ENCODE results near the gene DECR2. TPM values are rescaled to one million over a fixed set of nuclear protein-coding genes. Genes with fewer than 3 reads are reported as not detected.

DECR2 gene
- total and polyA plus RNA-seq, 3 experiments from 2014 or later, result 3.9 to 7.9 (median 6.8) TPM

DNA sequence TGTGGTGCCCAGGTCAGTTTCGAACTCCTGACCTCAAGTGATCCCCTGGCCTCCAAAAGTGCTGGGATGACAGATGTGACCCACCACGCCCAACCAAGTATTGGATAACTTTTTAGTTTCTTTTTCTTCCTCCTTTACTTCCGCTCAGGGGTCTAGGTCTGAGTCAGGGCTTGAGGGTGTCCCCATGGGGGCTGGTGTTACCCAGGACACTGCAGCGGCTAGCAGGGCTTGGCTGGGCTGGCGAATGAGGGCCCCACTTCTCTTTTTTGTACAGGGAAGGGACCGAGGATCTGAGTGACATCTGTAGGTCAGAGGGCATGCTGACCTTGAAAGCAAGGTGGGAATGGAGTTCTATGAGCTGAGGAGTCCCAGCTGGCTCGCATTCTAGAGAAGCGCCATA lies 48.7 kb downstream of the DECR2 start:
- H3K4me1 ChIP-seq (ENCODE audit: insufficient read depth, low read length), result no peaks in the 10 kb centered on the region
- Mint-ChIP-seq H3K9me3 (no peaks in the 10 kb centered on the region), H3K36me3 (no peaks in the 10 kb centered on the region), H3K27me3 (no peaks in the 10 kb centered on the region), H3K27ac (peak overlapping the region in 3 of 8 donors; percentile 11 to 54 (median 41)), H3K4me3 (no peak overlapping the region), H3K4me1 (peaks cover 5 to 16% (median 6%) of the 10 kb centered on the region in 3 donors)
- no peak overlapping the region for H3K4me3 ChIP-seq (ENCODE audit: low read length)
- DNase-seq, result no peak
- H3K27ac ChIP-seq (ENCODE audit: low read depth, low read length), result no peak overlapping the region
- no peaks in the 10 kb centered on the region for H3K36me3 ChIP-seq (ENCODE audit: insufficient read depth, low read length)
- no peaks in the 10 kb centered on the region for H3K9me3 ChIP-seq (ENCODE audit: low read length)
- no peaks in the 10 kb centered on the region for H3K27me3 ChIP-seq (ENCODE audit: insufficient read depth, low read length, poor library complexity, severe bottlenecking)
- ChIA-PET CTCF (no interaction called here), POLR2A (no interaction called here)

DNA sequence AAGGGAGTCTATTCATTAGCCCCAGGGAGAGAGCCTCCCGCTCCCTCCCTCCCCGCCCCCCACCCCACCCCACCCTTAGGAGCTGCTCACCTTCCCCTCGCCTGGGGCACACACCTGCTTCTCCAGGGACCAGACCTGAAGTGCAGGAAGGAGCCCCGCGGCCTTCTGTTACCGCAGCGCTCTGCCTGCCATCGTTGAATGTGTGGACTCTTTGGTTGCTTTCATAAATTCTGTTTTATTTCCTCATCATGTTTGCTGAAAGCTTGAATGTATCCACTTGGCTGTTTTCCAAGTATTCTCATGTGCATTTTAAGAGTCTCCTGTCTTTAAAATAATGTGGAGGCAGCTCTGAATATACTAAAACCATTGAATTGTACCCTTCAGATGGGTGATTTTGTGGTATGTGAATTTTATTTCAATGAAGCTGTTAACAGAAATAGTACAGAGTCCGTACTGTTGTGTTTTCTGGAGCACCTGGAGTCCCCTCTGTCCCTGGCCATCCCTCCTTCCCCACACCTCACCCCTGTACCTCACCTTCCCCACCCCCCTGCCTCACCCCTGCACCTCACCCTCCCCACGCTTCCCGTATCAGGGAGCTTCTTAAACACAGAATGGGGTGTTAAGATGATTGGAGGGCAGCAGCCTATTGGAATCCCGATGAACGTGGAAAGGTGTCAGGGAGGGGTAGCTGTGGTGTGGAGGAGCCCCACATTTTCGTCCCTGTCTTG lies 49.3 kb downstream of the DECR2 start:
- H3K4me3 Mint-ChIP-seq, result no peak overlapping the region
- POLR2A ChIA-PET, result no interaction called here
- CTCF ChIA-PET, result no interaction called here

DNA sequence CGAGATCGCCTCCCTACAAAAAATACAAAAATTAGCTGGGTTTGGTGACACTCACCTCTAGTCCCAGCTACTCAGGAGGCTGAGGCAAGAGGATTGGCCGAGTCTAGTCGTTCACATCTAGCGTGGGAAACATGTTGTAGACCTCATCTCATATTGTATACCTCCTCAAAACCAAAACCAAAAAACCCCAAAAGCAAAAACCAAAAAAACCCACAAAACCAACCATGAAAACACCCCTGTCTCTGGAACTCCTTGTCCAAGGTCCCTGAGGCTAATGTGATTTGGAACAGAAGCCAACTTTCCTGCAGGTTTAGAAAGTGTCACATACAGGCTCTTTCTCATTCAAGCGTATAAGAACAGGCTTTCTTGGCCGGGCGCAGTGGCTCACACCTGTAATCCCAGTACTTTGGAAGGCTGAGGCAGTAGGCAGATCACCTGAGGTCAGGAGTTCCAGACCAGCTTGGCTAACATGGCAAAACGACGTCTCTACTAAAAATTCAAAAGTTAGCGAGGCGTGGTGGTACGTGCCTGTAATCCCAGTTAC lies 52.8 kb downstream of the DECR2 start:
- H3K27me3 ChIP-seq (ENCODE audit: insufficient read depth, low read length, poor library complexity, severe bottlenecking), result no peaks in the 10 kb centered on the region
- no peaks in the 10 kb centered on the region for H3K9me3 Mint-ChIP-seq
- no peak overlapping the region for H3K4me3 Mint-ChIP-seq
- peak overlapping the region in 2 of 8 donors; percentile 1 to 58 for H3K27ac Mint-ChIP-seq
- no peaks in the 10 kb centered on the region for H3K9me3 ChIP-seq (ENCODE audit: low read length)
- H3K4me3 ChIP-seq (ENCODE audit: low read length), result no peak overlapping the region
- POLR2A ChIA-PET, result no interaction called here
- no peak for DNase-seq
- H3K27me3 Mint-ChIP-seq, result no peaks in the 10 kb centered on the region
- no peaks in the 10 kb centered on the region for H3K36me3 ChIP-seq (ENCODE audit: insufficient read depth, low read length)
- no peak overlapping the region for H3K27ac ChIP-seq (ENCODE audit: low read depth, low read length)
- H3K36me3 Mint-ChIP-seq, result peaks cover 0 to 2% (median 0%) of the 10 kb centered on the region in 3 donors
- peaks cover 11 to 21% (median 20%) of the 10 kb centered on the region in 3 donors for H3K4me1 Mint-ChIP-seq
- no peaks in the 10 kb centered on the region for H3K4me1 ChIP-seq (ENCODE audit: insufficient read depth, low read length)
- CTCF ChIA-PET, result no interaction called here

More for the DNA sequence above, 49.3 kb downstream of the DECR2 start:
- Mint-ChIP-seq H3K27me3 (no peaks in the 10 kb centered on the region), H3K4me1 (peaks cover 5 to 16% (median 6%) of the 10 kb centered on the region in 3 donors), H3K36me3 (no peaks in the 10 kb centered on the region), H3K9me3 (no peaks in the 10 kb centered on the region), H3K27ac (peak overlapping the region in 1 of 8 donors; percentile 74)
- no peaks in the 10 kb centered on the region for H3K36me3 ChIP-seq (ENCODE audit: insufficient read depth, low read length)
- H3K27me3 ChIP-seq (ENCODE audit: insufficient read depth, low read length, poor library complexity, severe bottlenecking), result no peaks in the 10 kb centered on the region
- no peak for DNase-seq
- H3K4me1 ChIP-seq (ENCODE audit: insufficient read depth, low read length), result no peaks in the 10 kb centered on the region
- no peak overlapping the region for H3K4me3 ChIP-seq (ENCODE audit: low read length)
- H3K27ac ChIP-seq (ENCODE audit: low read depth, low read length), result no peak overlapping the region
- no peaks in the 10 kb centered on the region for H3K9me3 ChIP-seq (ENCODE audit: low read length)

DNA sequence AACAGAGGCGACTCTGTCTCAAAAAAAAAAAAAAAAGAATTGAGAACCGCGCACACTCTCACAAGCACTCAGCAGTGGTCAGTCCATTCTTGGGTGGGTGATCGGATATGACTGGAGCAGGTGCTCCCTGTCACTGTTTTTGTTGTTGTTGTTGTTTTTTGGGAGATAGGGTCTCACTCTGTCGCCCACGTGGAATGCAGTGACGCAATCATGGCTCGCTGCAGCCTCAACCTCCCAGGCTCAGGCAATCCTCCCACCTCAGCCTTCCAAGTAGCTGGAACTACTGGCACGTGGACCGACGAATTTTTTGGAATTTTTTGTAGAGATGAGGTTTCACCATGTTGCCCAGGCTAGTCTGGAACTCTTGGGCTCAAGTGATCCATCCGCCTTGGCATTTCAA lies 53.8 kb downstream of the DECR2 start:
- Histone ChIP-seq H3K4me3 (ENCODE audit: low read length) (no peak overlapping the region), H3K36me3 (ENCODE audit: insufficient read depth, low read length) (no peaks in the 10 kb centered on the region), H3K4me1 (ENCODE audit: insufficient read depth, low read length) (no peaks in the 10 kb centered on the region), H3K9me3 (ENCODE audit: low read length) (no peaks in the 10 kb centered on the region), H3K27me3 (ENCODE audit: insufficient read depth, low read length, poor library complexity, severe bottlenecking) (no peaks in the 10 kb centered on the region), H3K27ac (ENCODE audit: low read depth, low read length) (no peak overlapping the region)
- ChIA-PET POLR2A (no interaction called here), CTCF (no interaction called here)
- H3K4me3 Mint-ChIP-seq, result no peak overlapping the region
- no peaks in the 10 kb centered on the region for H3K27me3 Mint-ChIP-seq
- H3K9me3 Mint-ChIP-seq, result no peaks in the 10 kb centered on the region
- no peak for DNase-seq
- peaks cover 0 to 2% (median 0%) of the 10 kb centered on the region in 3 donors for H3K36me3 Mint-ChIP-seq
- peaks cover 11 to 21% (median 20%) of the 10 kb centered on the region in 3 donors for H3K4me1 Mint-ChIP-seq
- no peak overlapping the region for H3K27ac Mint-ChIP-seq

DNA sequence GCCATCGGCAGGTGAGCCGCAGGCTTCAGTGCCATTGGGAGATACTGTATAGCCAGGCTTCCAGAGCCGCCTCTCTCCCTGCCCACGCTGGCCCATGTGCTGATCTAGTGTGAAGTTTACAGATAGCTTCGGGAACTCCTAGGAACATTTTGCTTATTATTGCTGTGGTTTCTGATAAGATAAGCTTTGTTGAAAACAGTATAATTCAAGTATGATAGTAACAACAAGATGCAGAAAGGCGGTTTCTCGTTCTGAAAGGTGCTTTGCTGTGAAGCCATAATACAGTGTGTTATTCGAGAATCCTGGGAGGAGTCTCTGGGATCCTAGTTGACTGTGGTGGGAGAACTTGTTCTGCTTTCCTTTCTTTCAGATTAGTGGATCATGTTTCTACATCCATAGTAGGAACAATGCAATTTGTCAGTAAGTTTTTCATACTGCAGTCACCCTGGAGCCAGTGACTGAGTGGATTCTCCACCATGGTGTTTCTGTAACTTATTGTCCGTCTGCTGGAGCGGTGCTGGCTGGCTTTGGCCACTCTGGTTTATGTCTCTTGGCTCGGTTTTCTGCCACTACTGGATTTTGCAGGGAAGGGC lies 55.3 kb downstream of the DECR2 start:
- H3K27ac ChIP-seq (ENCODE audit: low read depth, low read length), result no peak overlapping the region
- Mint-ChIP-seq H3K36me3 (peaks cover 0 to 12% (median 7%) of the 10 kb centered on the region in 3 donors), H3K27me3 (no peaks in the 10 kb centered on the region), H3K27ac (peak overlapping the region in 5 of 8 donors; percentile 5 to 42 (median 30)), H3K4me3 (no peak overlapping the region), H3K4me1 (peaks cover 9 to 21% (median 20%) of the 10 kb centered on the region in 3 donors), H3K9me3 (no peaks in the 10 kb centered on the region)
- no peak for DNase-seq
- H3K27me3 ChIP-seq (ENCODE audit: insufficient read depth, low read length, poor library complexity, severe bottlenecking), result no peaks in the 10 kb centered on the region
- no peaks in the 10 kb centered on the region for H3K36me3 ChIP-seq (ENCODE audit: insufficient read depth, low read length)
- POLR2A ChIA-PET, result no interaction called here
- CTCF ChIA-PET, result no interaction called here
- H3K4me1 ChIP-seq (ENCODE audit: insufficient read depth, low read length), result no peaks in the 10 kb centered on the region
- H3K9me3 ChIP-seq (ENCODE audit: low read length), result no peaks in the 10 kb centered on the region
- H3K4me3 ChIP-seq (ENCODE audit: low read length), result no peak overlapping the region

DNA sequence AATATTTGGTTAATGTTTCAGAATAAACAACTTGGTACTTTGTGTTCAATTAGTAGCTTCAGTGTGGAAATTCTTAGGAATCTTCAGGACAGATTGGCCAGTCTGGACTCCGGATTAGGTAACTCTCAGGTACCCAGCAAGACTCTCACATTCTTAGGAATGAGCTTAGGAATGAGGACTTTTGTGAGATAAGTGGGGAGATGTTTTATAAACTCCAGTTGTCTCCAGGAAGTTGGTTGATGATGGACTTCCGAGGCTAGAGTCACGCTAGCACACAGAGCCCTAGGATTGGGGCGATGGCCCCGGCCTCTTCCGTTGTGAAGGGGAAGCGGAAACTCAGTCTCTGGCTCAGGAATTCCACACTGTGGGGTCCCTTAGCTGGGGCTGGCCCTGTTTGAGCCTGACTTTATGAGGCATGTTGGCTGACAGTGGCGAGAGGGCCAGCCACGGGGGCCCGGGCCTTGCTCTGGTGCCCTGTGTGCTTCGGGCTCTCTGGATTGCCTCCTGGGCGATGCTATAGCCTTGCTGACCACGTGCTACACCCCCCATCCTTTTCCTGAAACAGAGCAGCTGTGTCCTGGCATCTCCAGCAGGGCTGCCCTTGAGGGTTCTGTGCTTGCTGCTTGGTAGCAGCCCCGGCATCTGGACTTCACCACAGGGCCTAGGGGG lies 56.2 kb downstream of the DECR2 start:
- no peaks in the 10 kb centered on the region for H3K4me1 ChIP-seq (ENCODE audit: insufficient read depth, low read length)
- no peaks in the 10 kb centered on the region for H3K27me3 Mint-ChIP-seq
- H3K27me3 ChIP-seq (ENCODE audit: insufficient read depth, low read length, poor library complexity, severe bottlenecking), result no peaks in the 10 kb centered on the region
- H3K4me3 Mint-ChIP-seq, result no peak overlapping the region
- peaks cover 1% of the 10 kb centered on the region for H3K36me3 ChIP-seq (ENCODE audit: insufficient read depth, low read length)
- ChIA-PET CTCF (no interaction called here), POLR2A (no interaction called here)
- peak overlapping the region in 2 of 8 donors; percentile 17 to 32 for H3K27ac Mint-ChIP-seq
- H3K27ac ChIP-seq (ENCODE audit: low read depth, low read length), result no peak overlapping the region
- H3K4me3 ChIP-seq (ENCODE audit: low read length), result no peak overlapping the region
- H3K9me3 Mint-ChIP-seq, result no peaks in the 10 kb centered on the region
- H3K36me3 Mint-ChIP-seq, result peaks cover 2 to 16% (median 8%) of the 10 kb centered on the region in 3 donors
- no peaks in the 10 kb centered on the region for H3K9me3 ChIP-seq (ENCODE audit: low read length)
- H3K4me1 Mint-ChIP-seq, result peaks cover 9 to 21% (median 21%) of the 10 kb centered on the region in 3 donors
- no peak for DNase-seq

DNA sequence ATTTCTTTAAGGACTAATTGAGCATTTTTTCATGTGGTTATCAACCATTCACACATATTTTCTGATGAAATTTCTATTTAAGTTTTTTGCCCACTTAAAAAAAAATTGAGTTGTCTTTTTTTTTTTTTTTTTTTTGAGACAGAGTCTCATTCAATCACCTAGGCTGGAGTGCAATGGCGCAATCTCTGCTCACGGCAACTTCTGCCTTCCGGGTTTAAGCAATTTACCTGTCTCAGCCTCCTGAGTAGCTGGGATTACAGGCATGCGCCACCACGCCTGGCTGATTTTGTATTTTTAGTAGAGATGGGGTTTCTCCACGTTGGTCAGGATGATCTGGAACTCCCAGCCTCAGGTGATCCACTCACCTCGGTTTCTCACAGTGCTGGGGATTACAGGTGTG lies 58.1 kb downstream of the DECR2 start:
- no peak overlapping the region for H3K4me3 Mint-ChIP-seq
- H3K27ac Mint-ChIP-seq, result no peak overlapping the region
- H3K9me3 Mint-ChIP-seq, result no peaks in the 10 kb centered on the region
- no peak for DNase-seq
- Histone ChIP-seq H3K27me3 (ENCODE audit: insufficient read depth, low read length, poor library complexity, severe bottlenecking) (no peaks in the 10 kb centered on the region), H3K27ac (ENCODE audit: low read depth, low read length) (no peak overlapping the region), H3K9me3 (ENCODE audit: low read length) (no peaks in the 10 kb centered on the region), H3K4me3 (ENCODE audit: low read length) (no peak overlapping the region), H3K36me3 (ENCODE audit: insufficient read depth, low read length) (peaks cover 3% of the 10 kb centered on the region), H3K4me1 (ENCODE audit: insufficient read depth, low read length) (no peaks in the 10 kb centered on the region)
- H3K4me1 Mint-ChIP-seq, result peaks cover 5 to 15% (median 11%) of the 10 kb centered on the region in 3 donors
- H3K36me3 Mint-ChIP-seq, result peaks cover 5 to 25% (median 10%) of the 10 kb centered on the region in 3 donors
- CTCF ChIA-PET, result interaction anchor here (0.7 kb wide), 1 partner anchor 1191 kb away, joined by 4 read pairs; no protein-coding TSS in a partner anchor
- H3K27me3 Mint-ChIP-seq, result no peaks in the 10 kb centered on the region
- POLR2A ChIA-PET, result no interaction called here

DNA sequence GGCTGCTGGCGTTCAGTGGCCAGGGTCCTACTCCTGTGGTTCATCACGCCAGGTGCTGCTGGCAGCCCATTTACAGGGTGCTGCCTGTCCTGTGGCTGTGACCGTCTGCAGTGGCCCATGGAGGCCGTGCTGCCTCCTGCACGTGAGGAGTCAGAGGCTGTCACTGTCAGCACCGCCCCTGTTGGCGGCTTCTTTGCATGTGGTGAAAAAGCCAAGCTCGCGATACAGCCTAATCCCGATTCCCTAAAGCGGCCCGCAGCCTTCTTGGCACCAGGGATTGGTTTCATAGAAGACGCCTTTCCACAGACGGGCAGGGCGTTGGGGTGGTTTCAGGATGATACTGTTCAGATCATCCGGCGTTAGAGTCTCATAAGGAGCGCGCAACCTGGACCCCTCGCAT lies 59.1 kb downstream of the DECR2 start:
- no peaks in the 10 kb centered on the region for H3K27me3 Mint-ChIP-seq
- CTCF ChIA-PET, result no interaction called here
- H3K36me3 ChIP-seq (ENCODE audit: insufficient read depth, low read length), result peaks cover 3% of the 10 kb centered on the region
- H3K4me3 Mint-ChIP-seq, result no peak overlapping the region
- no peak overlapping the region for H3K27ac ChIP-seq (ENCODE audit: low read depth, low read length)
- H3K27ac Mint-ChIP-seq, result peak overlapping the region in 1 of 8 donors; percentile 14
- no peak overlapping the region for H3K4me3 ChIP-seq (ENCODE audit: low read length)
- DNase-seq, result no peak
- POLR2A ChIA-PET, result no interaction called here
- no peaks in the 10 kb centered on the region for H3K9me3 Mint-ChIP-seq
- H3K36me3 Mint-ChIP-seq, result peaks cover 5 to 27% (median 10%) of the 10 kb centered on the region in 3 donors
- peaks cover 7 to 15% (median 11%) of the 10 kb centered on the region in 3 donors for H3K4me1 Mint-ChIP-seq
- no peaks in the 10 kb centered on the region for H3K9me3 ChIP-seq (ENCODE audit: low read length)
- H3K27me3 ChIP-seq (ENCODE audit: insufficient read depth, low read length, poor library complexity, severe bottlenecking), result no peaks in the 10 kb centered on the region
- H3K4me1 ChIP-seq (ENCODE audit: insufficient read depth, low read length), result no peaks in the 10 kb centered on the region

Measured in CD8-positive, alpha-beta memory T cell (primary cell).